GM19351 (cell line): ENCODE measurements around the gene LCE2B.

Source experiments
- ATAC-seq: cut with Tn5 transposase; IDR thresholded peaks from one replicate; pipeline ENCODE4 v1.9.1; 2021; ENCODE audit warnings: mild to moderate bottlenecking, moderate library complexity; ENCODE audit not compliant: unreplicated experiment

The LCE2B gene

DNA sequence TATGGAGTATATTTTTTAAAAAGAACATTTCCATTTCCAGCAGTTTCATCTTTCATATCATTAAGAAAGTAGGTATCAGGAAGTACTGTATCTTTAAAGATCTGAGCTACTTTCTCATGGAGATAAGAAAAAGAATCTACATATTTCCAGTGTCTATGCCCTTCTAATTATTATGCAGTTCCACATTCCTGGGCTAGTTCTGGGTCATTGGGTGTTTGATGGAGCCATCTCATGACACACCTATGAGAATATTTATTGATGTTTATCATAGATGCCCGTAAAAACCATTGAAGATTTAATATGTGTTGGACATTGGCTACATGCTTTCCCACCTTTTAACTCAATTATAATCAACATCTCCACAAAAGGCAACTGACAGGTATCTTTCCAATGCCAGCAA lies 43.1 kb downstream of the LCE2B start:
- no peak for ATAC-seq

- ATAC-seq = no peak
Measured at GRCh38 chr1:152735648-152736047, 49.7 kb downstream of the LCE2B start.
